Esophagus muscularis mucosa (tissue), 4 donors: ENCODE measurements around the gene ATG10. TPM values are rescaled to one million over a fixed set of nuclear protein-coding genes. Genes with fewer than 3 reads are reported as not detected.
"Not testable (repeated sequence)": the region's sequence is repeated elsewhere in the genome, so short reads cannot be mapped to it uniquely, and the experiment has no call there.

Source experiments
- DNase-seq: peaks from one replicate; pipeline ENCODE4 v3.0.0-alpha.2; 2017; ENCODE audit errors: extremely low spot score
- H3K27ac ChIP-seq, 4 donors: fragments of 200-600 bp; sonication (generic); replicated peaks in 1 of 4; 1 replicate in 3 of 4; 2 replicates in 1 of 4; pipeline ENCODE4 v1.5.1; 2016 to 2019; ENCODE audit warnings: mild to moderate bottlenecking in 1 of 4
- H3K27me3 ChIP-seq, 4 donors: fragments of 200-600 bp; sonication (generic); one replicate each; pipeline versions ENCODE4 v1.5.1 to v1.6.0; 2016 to 2019
- H3K36me3 ChIP-seq, 4 donors: fragments of 200-600 bp; sonication (generic); one replicate each; pipeline ENCODE4 v1.5.1; 2016 to 2019
- H3K4me1 ChIP-seq, 4 donors: fragments of 200-600 bp; sonication (generic); one replicate each; pipeline ENCODE4 v1.5.1; 2016 to 2019
- H3K4me3 ChIP-seq, 4 donors: fragments of 200-600 bp; sonication (generic); 1 replicate in 2 of 4; 2 replicates in 2 of 4; pipeline ENCODE4 v1.5.1; 2016 to 2019; ENCODE audit warnings: mild to moderate bottlenecking in 4 of 4, moderate library complexity in 1 of 4
- H3K9me3 ChIP-seq, 4 donors: fragments of 200-600 bp; sonication (generic); 1 replicate in 3 of 4; 2 replicates in 1 of 4; pipeline ENCODE4 v1.5.1; 2016 to 2019
- EP300 ChIP-seq: sonication (generic); formaldehyde crosslinking; IDR thresholded peaks from one replicate; pipeline ENCODE4 v1.6.1; 2017; ENCODE audit warnings: antibody characterized with exemption
- POLR2A ChIP-seq: fragments of 450-650 bp; IDR thresholded peaks from one replicate; pipeline ENCODE4 v1.6.1; 2017; ENCODE audit warnings: antibody characterized with exemption, moderate library complexity, mild to moderate bottlenecking, low read depth
- POLR2AphosphoS5 ChIP-seq, 2 donors: sonication (generic); formaldehyde crosslinking; IDR thresholded peaks; one replicate each; pipeline ENCODE4 v1.6.1; 2017; ENCODE audit warnings: antibody characterized with exemption in 2 of 2
- WGBS: methylation state at CpG from one replicate; pipeline ENCODE4 v1.1.5; 2018; 5-methylcytosine and 5-hydroxymethylcytosine counted together
- intact Hi-C: fragments of 100-400 bp; cut with DNase I; formaldehyde crosslinking; loops from one replicate; pipeline ENCODE4 v1.15.1; 2023
- total RNA-seq, 4 donors: library from RNA; depleted of rRNA; stranded (reverse); fragments of >200 nt; gene quantifications; one replicate each; pipeline versions ENCODE4 v1.1.0 to v1.2.1, GENCODE V29; 2016
- TF ChIP-seq, protein P1 (sequence below), 3 experiments: fragments of 200-600 bp in 2 of 3; fragments of 450-650 bp in 1 of 3; sonication (generic) in 2 of 3; IDR thresholded peaks; one replicate each; pipeline ENCODE4 v1.5.1; 2017 to 2019; ENCODE audit warnings: antibody characterized with exemption in 3 of 3, mild to moderate bottlenecking in 2 of 3, moderate library complexity in 1 of 3

The ATG10 gene
- total RNA-seq, 4 donors from 2014 or later = 5.2 to 9.1 (median 7.3) TPM

GRCh38 chr5:82066791-82067190 is 95.0 kb downstream of the ATG10 start:
- TF ChIP-seq, protein P1, sequence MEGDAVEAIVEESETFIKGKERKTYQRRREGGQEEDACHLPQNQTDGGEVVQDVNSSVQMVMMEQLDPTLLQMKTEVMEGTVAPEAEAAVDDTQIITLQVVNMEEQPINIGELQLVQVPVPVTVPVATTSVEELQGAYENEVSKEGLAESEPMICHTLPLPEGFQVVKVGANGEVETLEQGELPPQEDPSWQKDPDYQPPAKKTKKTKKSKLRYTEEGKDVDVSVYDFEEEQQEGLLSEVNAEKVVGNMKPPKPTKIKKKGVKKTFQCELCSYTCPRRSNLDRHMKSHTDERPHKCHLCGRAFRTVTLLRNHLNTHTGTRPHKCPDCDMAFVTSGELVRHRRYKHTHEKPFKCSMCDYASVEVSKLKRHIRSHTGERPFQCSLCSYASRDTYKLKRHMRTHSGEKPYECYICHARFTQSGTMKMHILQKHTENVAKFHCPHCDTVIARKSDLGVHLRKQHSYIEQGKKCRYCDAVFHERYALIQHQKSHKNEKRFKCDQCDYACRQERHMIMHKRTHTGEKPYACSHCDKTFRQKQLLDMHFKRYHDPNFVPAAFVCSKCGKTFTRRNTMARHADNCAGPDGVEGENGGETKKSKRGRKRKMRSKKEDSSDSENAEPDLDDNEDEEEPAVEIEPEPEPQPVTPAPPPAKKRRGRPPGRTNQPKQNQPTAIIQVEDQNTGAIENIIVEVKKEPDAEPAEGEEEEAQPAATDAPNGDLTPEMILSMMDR (IDR thresholded peaks at IDR 0.05) = no peak
- TF ChIP-seq POLR2AphosphoS5 (IDR thresholded peaks at IDR 0.05) (no peak), POLR2A (no peak), EP300 (no peak)
- no peaks in the 10 kb centered on the region for H3K36me3 ChIP-seq
- no peak overlapping the region for H3K27ac ChIP-seq
- intact Hi-C loops = no loop called here
- H3K27me3 ChIP-seq = no peaks in the 10 kb centered on the region
- no peaks in the 10 kb centered on the region for H3K9me3 ChIP-seq
- no peak for DNase-seq
- no peak overlapping the region for H3K4me3 ChIP-seq
- no peaks in the 10 kb centered on the region for H3K4me1 ChIP-seq

DNA sequence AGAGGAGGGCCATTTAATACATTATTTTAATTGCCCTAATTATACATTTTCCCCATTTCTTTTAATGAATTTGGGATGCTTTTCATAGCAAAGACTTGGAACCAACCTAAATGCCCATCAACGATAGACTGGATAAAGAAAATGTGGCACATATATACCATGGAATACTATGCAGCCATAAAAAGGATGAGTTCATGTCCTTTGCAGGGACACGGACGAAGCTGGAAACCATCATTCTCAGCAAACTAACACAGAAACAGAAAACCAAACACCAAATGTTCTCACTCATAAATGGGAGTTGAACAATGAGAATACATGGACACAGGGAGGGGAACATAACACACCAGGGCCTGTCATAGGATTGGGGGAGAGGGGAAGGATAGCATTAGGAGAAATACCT is 96.2 kb downstream of the ATG10 start:
- DNase-seq, H3K36me3 ChIP-seq, H3K9me3 ChIP-seq, H3K27me3 ChIP-seq, H3K27ac ChIP-seq, H3K4me3 ChIP-seq, H3K4me1 ChIP-seq, intact Hi-C loops: not testable (repeated sequence)
- WGBS = 97% methylated on average over 3 of the region's 3 CpGs

- WGBS = 28% methylated on average over 2 of the region's 2 CpGs
- Histone ChIP-seq H3K4me1 (no peaks in the 10 kb centered on the region), H3K36me3 (no peaks in the 10 kb centered on the region), H3K9me3 (no peaks in the 10 kb centered on the region), H3K27me3 (no peaks in the 10 kb centered on the region), H3K4me3 (peak overlapping the region in 3 of 4 donors; percentile 12 to 26 (median 23)), H3K27ac (no peak overlapping the region)
- TF ChIP-seq EP300 (no peak), POLR2AphosphoS5 (IDR thresholded peaks at IDR 0.05) (no peak), POLR2A (no peak)
- TF ChIP-seq, protein P1 (IDR thresholded peaks at IDR 0.05) = no peak
- DNase-seq = no peak
- intact Hi-C loops = no loop called here
Observed at GRCh38 chr5:82068723-82069122, 96.9 kb downstream of the ATG10 start.

DNA sequence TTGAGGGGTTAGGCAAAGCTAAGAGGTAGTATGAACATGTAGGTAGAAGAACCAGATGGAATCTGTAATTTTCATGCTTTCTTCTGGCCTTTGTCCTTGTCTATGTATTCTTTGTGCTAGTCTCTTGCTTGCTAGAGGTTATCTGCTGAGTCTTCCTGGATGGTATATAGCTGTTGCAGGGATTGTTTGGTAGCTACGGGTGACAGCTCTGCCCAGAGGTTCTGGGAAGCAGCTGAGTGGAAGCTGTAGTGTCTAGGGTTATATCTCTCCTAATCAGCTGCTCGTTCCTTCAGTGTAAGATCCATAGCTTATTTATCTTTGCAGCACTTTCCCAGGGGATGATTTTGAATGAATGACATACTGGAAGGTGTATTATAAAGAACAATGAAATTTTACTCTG is 100.3 kb downstream of the ATG10 start:
- H3K4me3 ChIP-seq = no peak overlapping the region
- TF ChIP-seq, protein P1 (IDR thresholded peaks at IDR 0.05) = no peak
- TF ChIP-seq POLR2A = no peak
- no peak for TF ChIP-seq POLR2AphosphoS5 (IDR thresholded peaks at IDR 0.05)
- no peak for TF ChIP-seq EP300
- no peaks in the 10 kb centered on the region for H3K27me3 ChIP-seq
- intact Hi-C loops = no loop called here
- no peak overlapping the region for H3K27ac ChIP-seq
- H3K4me1 ChIP-seq = no peaks in the 10 kb centered on the region
- no peaks in the 10 kb centered on the region for H3K9me3 ChIP-seq
- no peaks in the 10 kb centered on the region for H3K36me3 ChIP-seq
- WGBS = 80% methylated on average over 2 of the region's 2 CpGs
- no peak for DNase-seq

- Histone ChIP-seq H3K36me3 (no peaks in the 10 kb centered on the region), H3K4me1 (no peaks in the 10 kb centered on the region), H3K27me3 (no peaks in the 10 kb centered on the region), H3K27ac (no peak overlapping the region), H3K4me3 (no peak overlapping the region), H3K9me3 (no peaks in the 10 kb centered on the region)
- no peak for DNase-seq
- intact Hi-C loops = no loop called here
- WGBS = 100% methylated on average over 1 of the region's 1 CpG
- TF ChIP-seq POLR2A = no peak
- TF ChIP-seq, protein P1 (IDR thresholded peaks at IDR 0.05) = no peak
Observed at GRCh38 chr5:82073179-82073578, 101.4 kb downstream of the ATG10 start.
